Spleen (tissue), 13 donors: ENCODE data around the gene PTH. TPM values are rescaled to one million over a fixed set of nuclear protein-coding genes. Genes with fewer than 3 reads are reported as not detected.

Experiments
- DNase-seq: peaks from one replicate; pipeline ENCODE4 v3.0.0-alpha.2; 2020
- H3K27ac ChIP-seq, 8 donors: fragments of 200-600 bp; sonication (generic) in 7 of 8; 1 replicate in 4 of 8; 2 replicates in 4 of 8; pipeline versions ENCODE4 v1.5.0 to v1.8.0; 2016 to 2021; ENCODE audit warnings: inconsistent platforms in 4 of 8, mild to moderate bottlenecking in 4 of 8, moderate library complexity in 1 of 8
- H3K27me3 ChIP-seq, 7 donors: fragments of 200-600 bp; sonication (generic) in 6 of 7; replicated peaks in 1 of 7; 1 replicate in 4 of 7; 2 replicates in 3 of 7; pipeline versions ENCODE4 v1.5.0 to v1.8.0; 2016 to 2021; ENCODE audit warnings: inconsistent platforms in 3 of 7, mild to moderate bottlenecking in 1 of 7
- H3K36me3 ChIP-seq, 6 donors: fragments of 200-600 bp; sonication (generic) in 5 of 6; 1 replicate in 4 of 6; 2 replicates in 2 of 6; pipeline versions ENCODE4 v1.5.0 to v1.8.0; 2016 to 2021; ENCODE audit warnings: inconsistent platforms in 2 of 6
- H3K4me1 ChIP-seq, 6 donors: fragments of 200-600 bp; sonication (generic) in 5 of 6; 1 replicate in 3 of 6; 2 replicates in 3 of 6; pipeline versions ENCODE4 v1.5.0 to v1.8.0; 2016 to 2021; ENCODE audit warnings: inconsistent platforms in 3 of 6
- H3K4me3 ChIP-seq, 8 donors: fragments of 200-600 bp; sonication (generic) in 7 of 8; 1 replicate in 4 of 8; 2 replicates in 4 of 8; pipeline versions ENCODE4 v1.5.0 to v1.8.0; 2016 to 2021; ENCODE audit warnings: inconsistent platforms in 4 of 8, mild to moderate bottlenecking in 4 of 8, moderate library complexity in 2 of 8
- H3K9me3 ChIP-seq, 8 donors: fragments of 200-600 bp; sonication (generic) in 7 of 8; 1 replicate in 4 of 8; 2 replicates in 4 of 8; pipeline versions ENCODE4 v1.5.0 to v1.8.0; 2016 to 2021; ENCODE audit warnings: inconsistent platforms in 4 of 8
- CTCF ChIP-seq, 11 experiments: fragments of 200-600 bp in 7 of 11; fragments of 450-650 bp in 4 of 11; sonication (generic) in 4 of 11; IDR thresholded peaks in 8 of 11; conservative IDR thresholded peaks in 3 of 11; 1 replicate in 7 of 11; 2 replicates in 4 of 11; pipeline versions ENCODE4 v1.4.0 to v1.8.0; 2016 to 2021; ENCODE audit warnings: antibody characterized with exemption in 11 of 11, inconsistent platforms in 4 of 11, mild to moderate bottlenecking in 1 of 11
- POLR2A ChIP-seq, 3 donors: fragments of 450-650 bp; IDR thresholded peaks; one replicate each; pipeline ENCODE4 v1.5.1; 2017; ENCODE audit warnings: antibody characterized with exemption in 3 of 3, mild to moderate bottlenecking in 1 of 3
- POLR2AphosphoS5 ChIP-seq, 3 donors: sonication (generic); formaldehyde crosslinking; IDR thresholded peaks; one replicate each; pipeline ENCODE4 v1.5.1; 2017; ENCODE audit warnings: antibody characterized with exemption in 3 of 3
- WGBS, 5 donors: extraction: QIAGEN DNeasy Blood & Tissue Kit in 3 of 5; methylation state at CpG; one replicate each; pipeline versions ENCODE4 v1.1.5 to v1.1.7; 2013 to 2018; 5-methylcytosine and 5-hydroxymethylcytosine counted together
- intact Hi-C: fragments of 100-400 bp; cut with DNase I; formaldehyde crosslinking; loops from one replicate; pipeline ENCODE4 v1.15.0; 2023; ENCODE audit warnings: low total_unique reads
- long read RNA-seq, 2 donors: transcript quantifications; one replicate each; lab custom pipeline, GENCODE V29; 2026
- polyA plus RNA-seq, 3 donors: library from polyadenylated mRNA; stranded (reverse); fragments of 200-250 nt; gene quantifications; one replicate each; pipeline ENCODE4 v1.2.1, GENCODE V29; 2013
- total RNA-seq, 7 donors: library from RNA; depleted of rRNA in 3 of 7; stranded (reverse); fragments of >200 nt in 3 of 7; fragmentation: NEBNext Ultra II Directional in 4 of 7; extraction: Animal tissue kit (Norgen Biotek cat#: 25700) in 4 of 7; gene quantifications; one replicate each; pipeline versions ENCODE4 v1.1.0 to v1.2.1, GENCODE V29; 2016 to 2021
- donor health status: healthy with polysubstance abuse.
- donor health status: DM: no; HTN: no; CAD: no; lungs with moderate emphysema.
- donor health status: DM: no; HTN: no; CAD: no.
- donor health status: Bipolar disorder and iron deficiency.
- donor health status: healthy.
- donor health status: DM: no; HTN: no; CAD: no.
- donor health status: DM: yes; HTN: yes; CAD: no.

The PTH gene
- total RNA-seq (not detected), polyA plus RNA-seq (not detected)
- long read RNA-seq, donor 1, result 0 reads
- long read RNA-seq, donor 2, result 0 reads

- H3K36me3 ChIP-seq, result no peaks in the 10 kb centered on the region
- H3K4me1 ChIP-seq, result no peaks in the 10 kb centered on the region
- H3K27ac ChIP-seq, result no peak within 1 kb of the TSS
- peaks cover 0 to 3% (median 0%) of the 10 kb centered on the region in 8 donors for H3K9me3 ChIP-seq
- peaks cover 0 to 15% (median 0%) of the 10 kb centered on the region in 7 donors for H3K27me3 ChIP-seq
- intact Hi-C loops, result no loop called here
- DNase-seq, result no peak
- TF ChIP-seq CTCF (IDR thresholded peaks at IDR 0.05 in 8 of 11, conservative IDR thresholded peaks at IDR 0.05 in 3 of 11) (no peak), POLR2AphosphoS5 (IDR thresholded peaks at IDR 0.05) (no peak), POLR2A (IDR thresholded peaks at IDR 0.05) (no peak)
- H3K4me3 ChIP-seq, result no peak within 1 kb of the TSS
- 86 to 93% (median 89%) methylated on average over 3 of the region's 3 CpGs for WGBS, 5 donors
Observed at GRCh38 chr11:13495929-13496328, at the start of gene PTH. PTH (minus strand) TSS chr11:13495997; CDS start chr11:13492855, 3,142 bp downstream.

GRCh38 chr11:13538044-13538443 lies 42.2 kb upstream of the PTH start:
- no peak overlapping the region for H3K4me3 ChIP-seq
- no peak overlapping the region for H3K27ac ChIP-seq
- WGBS, 5 donors, result 57 to 71% (median 64%) methylated on average over 1 of the region's 1 CpG; no CpG with 5 or more reads in 1 of the 5 donors
- TF ChIP-seq CTCF (IDR thresholded peaks at IDR 0.05 in 8 of 11, conservative IDR thresholded peaks at IDR 0.05 in 3 of 11) (no peak), POLR2A (IDR thresholded peaks at IDR 0.05) (no peak), POLR2AphosphoS5 (IDR thresholded peaks at IDR 0.05) (no peak)
- peaks cover 0 to 48% (median 30%) of the 10 kb centered on the region in 8 donors for H3K9me3 ChIP-seq
- H3K36me3 ChIP-seq, result no peaks in the 10 kb centered on the region
- DNase-seq, result no peak
- intact Hi-C loops, result no loop called here
- H3K27me3 ChIP-seq, result peaks cover 0 to 13% (median 0%) of the 10 kb centered on the region in 7 donors
- H3K4me1 ChIP-seq, result no peaks in the 10 kb centered on the region

GRCh38 chr11:13535819-13536218 lies 40.0 kb upstream of the PTH start:
- no peak overlapping the region for H3K4me3 ChIP-seq
- no peaks in the 10 kb centered on the region for H3K36me3 ChIP-seq
- H3K27ac ChIP-seq, result no peak overlapping the region
- TF ChIP-seq POLR2A (IDR thresholded peaks at IDR 0.05) (no peak), CTCF (IDR thresholded peaks at IDR 0.05 in 8 of 11, conservative IDR thresholded peaks at IDR 0.05 in 3 of 11) (no peak), POLR2AphosphoS5 (IDR thresholded peaks at IDR 0.05) (no peak)
- H3K9me3 ChIP-seq, result peaks cover 0 to 61% (median 29%) of the 10 kb centered on the region in 8 donors
- no peaks in the 10 kb centered on the region for H3K4me1 ChIP-seq
- DNase-seq, result no peak
- H3K27me3 ChIP-seq, result peaks cover 0 to 13% (median 0%) of the 10 kb centered on the region in 7 donors
- 33 to 55% (median 52%) methylated on average over 2 of the region's 2 CpGs for WGBS, 5 donors
- intact Hi-C loops, result no loop called here

GRCh38 chr11:13534358-13534757 lies 38.6 kb upstream of the PTH start:
- Histone ChIP-seq H3K4me3 (no peak overlapping the region), H3K27ac (no peak overlapping the region), H3K9me3 (peaks cover 0 to 48% (median 26%) of the 10 kb centered on the region in 8 donors), H3K36me3 (no peaks in the 10 kb centered on the region), H3K27me3 (peaks cover 0 to 13% (median 0%) of the 10 kb centered on the region in 7 donors), H3K4me1 (no peaks in the 10 kb centered on the region)
- TF ChIP-seq POLR2A (IDR thresholded peaks at IDR 0.05) (no peak), CTCF (IDR thresholded peaks at IDR 0.05 in 8 of 11, conservative IDR thresholded peaks at IDR 0.05 in 3 of 11) (no peak), POLR2AphosphoS5 (IDR thresholded peaks at IDR 0.05) (no peak)
- intact Hi-C loops, result no loop called here
- 71 to 84% (median 80%) methylated on average over 5 to 7 of the region's 7 CpGs for WGBS, 5 donors
- no peak for DNase-seq
